Panc1 (cell line): ENCODE results near the gene MIPOL1. TPM values are rescaled to one million over a fixed set of nuclear protein-coding genes. Genes with fewer than 3 reads are reported as not detected.

Experiments
- ATAC-seq: fragments of 200-7000 bp; cut with Tn5 transposase; 2 replicates; pipeline ENCODE4 v1.9.1; 2020; ENCODE audit warnings: mild to moderate bottlenecking, moderate library complexity
- BruUV-seq: library from RNA; stranded (reverse); fragments of 400-500 nt; replicated peaks from 2 replicates; lab custom pipeline; 2021; lab: Mats Ljungman, UMichigan
- CTCF ChIA-PET: fragments of 300-600 bp; sonication (Branson Sonifier 250); formaldehyde crosslinking; loops from one replicate; lab custom pipeline; 2022; ENCODE audit warnings: antibody characterized with exemption; lab: Charles Lee
- POLR2A ChIA-PET: fragments of 300-600 bp; sonication (Branson Sonifier 250); formaldehyde crosslinking; loops from one replicate; lab custom pipeline; 2022; ENCODE audit warnings: antibody characterized with exemption; lab: Charles Lee
- DNase-seq: peaks from one replicate; pipeline ENCODE4 v3.0.0-alpha.2; 2010; ENCODE audit warnings: low read depth, low spot score
- H3K27ac ChIP-seq: 2 replicates; pipeline ENCODE4 v1.5.1; 2011; ENCODE audit warnings: mild to moderate bottlenecking, low read length, inconsistent platforms
- H3K27me3 ChIP-seq: fragments of 200-500 bp; sonication (Bioruptor generic); 2 replicates; pipeline ENCODE4 v1.6.0; 2014; ENCODE audit warnings: low read length, inconsistent platforms; ENCODE audit not compliant: control insufficient read depth, insufficient read depth
- H3K36me3 ChIP-seq: fragments of 200-500 bp; sonication (Bioruptor generic); 2 replicates; pipeline ENCODE4 v1.5.1; 2014; ENCODE audit warnings: inconsistent platforms, mild to moderate bottlenecking, low read length, moderate library complexity; ENCODE audit not compliant: control insufficient read depth, insufficient read depth
- H3K4me1 ChIP-seq: 2 replicates; pipeline ENCODE4 v1.5.1; 2011; ENCODE audit warnings: inconsistent platforms, mild to moderate bottlenecking, low read length, moderate library complexity; ENCODE audit not compliant: control insufficient read depth, insufficient read depth
- H3K4me3 ChIP-seq, 2 experiments: 2 replicates each; pipeline ENCODE4 v1.5.1; 2011 to 2012; ENCODE audit warnings: low read depth in 2 of 2, low read length in 2 of 2, mild to moderate bottlenecking in 2 of 2, inconsistent platforms in 1 of 2, moderate library complexity in 1 of 2
- H3K9me3 ChIP-seq: fragments of 200-500 bp; sonication (Bioruptor generic); 2 replicates; pipeline ENCODE4 v1.5.1; 2014; ENCODE audit warnings: low read depth, mild to moderate bottlenecking, inconsistent platforms, low read length, moderate library complexity; ENCODE audit not compliant: control insufficient read depth, insufficient read depth
- POLR2AphosphoS5 ChIP-seq: IDR thresholded peaks from 2 replicates; pipeline ENCODE4 v1.6.1; 2012; ENCODE audit warnings: mild to moderate bottlenecking, low read depth, low read length, moderate library complexity
- SIN3A ChIP-seq: IDR thresholded peaks from 2 replicates; pipeline ENCODE4 v1.6.1; 2012; ENCODE audit warnings: low read depth, mild to moderate bottlenecking, low read length, moderate library complexity, borderline replicate concordance; ENCODE audit not compliant: insufficient read depth
- TCF7L2 ChIP-seq: IDR thresholded peaks from 2 replicates; pipeline ENCODE4 v1.6.1; 2011; ENCODE audit warnings: mild to moderate bottlenecking, low read depth, low read length, inconsistent platforms
- in situ Hi-C: cut with HindIII; loops from 2 replicates; pipeline ENCODE4 v1.10.0; 2016; ENCODE audit warnings: low sequenced_read_pairs, low pct_unique_long_range_greater_than_20kb
- intact Hi-C: fragments of 100-400 bp; cut with micrococcal nuclease; formaldehyde crosslinking; loops from one replicate; pipeline ENCODE4 v1.10.0; 2022; ENCODE audit not compliant: unreplicated experiment
- total RNA-seq: library from RNA; stranded (reverse); gene quantifications from one replicate; pipeline ENCODE4 v1.2.1, GENCODE V29; 2021; ENCODE audit not compliant: unreplicated experiment
- TF ChIP-seq, protein P1 (sequence below), 2 experiments: IDR thresholded peaks; 2 replicates each; pipeline ENCODE4 v1.6.1; 2011 to 2012; ENCODE audit warnings: low read depth in 2 of 2, control low read depth in 1 of 2, low read length in 1 of 2, mild to moderate bottlenecking in 1 of 2, moderate library complexity in 1 of 2; ENCODE audit not compliant: insufficient read depth in 1 of 2
- TF ChIP-seq, protein P2 (sequence below): fragments of 450-650 bp; IDR thresholded peaks from 2 replicates; pipeline ENCODE4 v1.5.1; 2017; ENCODE audit warnings: mild to moderate bottlenecking

The MIPOL1 gene
- total RNA-seq, 1 experiment from 2014 or later = 12.8 TPM

DNA sequence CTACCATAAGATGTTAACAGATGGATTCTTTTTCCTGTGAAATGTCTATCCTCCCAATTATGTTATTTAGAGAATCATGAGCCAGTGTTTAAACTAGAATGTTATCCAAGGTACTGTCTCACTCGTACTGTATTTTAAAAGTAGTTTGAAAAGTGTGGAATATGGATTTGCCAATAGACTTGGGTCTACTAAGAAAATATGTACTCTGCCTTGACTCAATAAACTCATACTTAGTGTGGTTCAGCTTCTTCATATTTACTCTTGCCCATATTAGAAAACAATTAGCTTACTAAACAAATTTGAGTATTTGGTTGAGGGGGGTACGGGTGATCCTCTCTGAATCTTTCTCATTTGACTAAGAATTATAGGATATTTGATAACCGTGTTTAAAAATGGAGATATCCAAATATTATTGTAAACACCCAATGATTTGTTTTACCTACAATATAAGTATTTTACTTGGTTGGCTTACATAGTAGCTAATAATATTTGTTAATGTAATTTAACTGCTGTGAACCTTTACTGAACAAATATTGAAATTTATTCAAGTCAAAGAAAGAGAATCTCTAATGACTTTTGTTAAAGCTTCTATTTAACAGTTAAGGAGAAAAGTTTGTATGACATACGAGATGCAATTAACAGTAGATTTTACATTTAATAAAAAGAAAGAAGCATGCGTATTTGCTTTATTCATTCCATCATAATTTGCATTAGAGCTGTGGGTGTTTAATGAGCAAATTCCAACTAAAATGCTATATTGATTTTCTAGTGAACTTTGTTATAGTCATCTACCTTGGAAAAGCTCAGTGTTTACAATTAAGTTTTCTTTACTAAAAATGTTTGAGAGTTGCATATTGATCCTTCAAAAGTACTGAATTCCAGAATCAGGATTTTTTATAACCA, 81.2 kb downstream of the MIPOL1 start:
- Histone ChIP-seq H3K9me3 (no peaks in the 10 kb centered on the region), H3K27ac (no peak overlapping the region), H3K36me3 (no peaks in the 10 kb centered on the region), H3K4me3 (no peak overlapping the region), H3K4me1 (no peaks in the 10 kb centered on the region), H3K27me3 (no peaks in the 10 kb centered on the region)
- DNase-seq = no peak
- in situ Hi-C loops = no loop called here
- no TSS peak for BruUV-seq
- intact Hi-C loops = no loop called here
- TF ChIP-seq, protein P1, sequence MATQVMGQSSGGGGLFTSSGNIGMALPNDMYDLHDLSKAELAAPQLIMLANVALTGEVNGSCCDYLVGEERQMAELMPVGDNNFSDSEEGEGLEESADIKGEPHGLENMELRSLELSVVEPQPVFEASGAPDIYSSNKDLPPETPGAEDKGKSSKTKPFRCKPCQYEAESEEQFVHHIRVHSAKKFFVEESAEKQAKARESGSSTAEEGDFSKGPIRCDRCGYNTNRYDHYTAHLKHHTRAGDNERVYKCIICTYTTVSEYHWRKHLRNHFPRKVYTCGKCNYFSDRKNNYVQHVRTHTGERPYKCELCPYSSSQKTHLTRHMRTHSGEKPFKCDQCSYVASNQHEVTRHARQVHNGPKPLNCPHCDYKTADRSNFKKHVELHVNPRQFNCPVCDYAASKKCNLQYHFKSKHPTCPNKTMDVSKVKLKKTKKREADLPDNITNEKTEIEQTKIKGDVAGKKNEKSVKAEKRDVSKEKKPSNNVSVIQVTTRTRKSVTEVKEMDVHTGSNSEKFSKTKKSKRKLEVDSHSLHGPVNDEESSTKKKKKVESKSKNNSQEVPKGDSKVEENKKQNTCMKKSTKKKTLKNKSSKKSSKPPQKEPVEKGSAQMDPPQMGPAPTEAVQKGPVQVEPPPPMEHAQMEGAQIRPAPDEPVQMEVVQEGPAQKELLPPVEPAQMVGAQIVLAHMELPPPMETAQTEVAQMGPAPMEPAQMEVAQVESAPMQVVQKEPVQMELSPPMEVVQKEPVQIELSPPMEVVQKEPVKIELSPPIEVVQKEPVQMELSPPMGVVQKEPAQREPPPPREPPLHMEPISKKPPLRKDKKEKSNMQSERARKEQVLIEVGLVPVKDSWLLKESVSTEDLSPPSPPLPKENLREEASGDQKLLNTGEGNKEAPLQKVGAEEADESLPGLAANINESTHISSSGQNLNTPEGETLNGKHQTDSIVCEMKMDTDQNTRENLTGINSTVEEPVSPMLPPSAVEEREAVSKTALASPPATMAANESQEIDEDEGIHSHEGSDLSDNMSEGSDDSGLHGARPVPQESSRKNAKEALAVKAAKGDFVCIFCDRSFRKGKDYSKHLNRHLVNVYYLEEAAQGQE (IDR thresholded peaks at IDR 0.05; ENCODE audit: insufficient read depth in 1 of 2, low read depth in 2 of 2, low read length in 1 of 2) = no peak
- TF ChIP-seq TCF7L2 = no peak
- TF ChIP-seq, protein P2, sequence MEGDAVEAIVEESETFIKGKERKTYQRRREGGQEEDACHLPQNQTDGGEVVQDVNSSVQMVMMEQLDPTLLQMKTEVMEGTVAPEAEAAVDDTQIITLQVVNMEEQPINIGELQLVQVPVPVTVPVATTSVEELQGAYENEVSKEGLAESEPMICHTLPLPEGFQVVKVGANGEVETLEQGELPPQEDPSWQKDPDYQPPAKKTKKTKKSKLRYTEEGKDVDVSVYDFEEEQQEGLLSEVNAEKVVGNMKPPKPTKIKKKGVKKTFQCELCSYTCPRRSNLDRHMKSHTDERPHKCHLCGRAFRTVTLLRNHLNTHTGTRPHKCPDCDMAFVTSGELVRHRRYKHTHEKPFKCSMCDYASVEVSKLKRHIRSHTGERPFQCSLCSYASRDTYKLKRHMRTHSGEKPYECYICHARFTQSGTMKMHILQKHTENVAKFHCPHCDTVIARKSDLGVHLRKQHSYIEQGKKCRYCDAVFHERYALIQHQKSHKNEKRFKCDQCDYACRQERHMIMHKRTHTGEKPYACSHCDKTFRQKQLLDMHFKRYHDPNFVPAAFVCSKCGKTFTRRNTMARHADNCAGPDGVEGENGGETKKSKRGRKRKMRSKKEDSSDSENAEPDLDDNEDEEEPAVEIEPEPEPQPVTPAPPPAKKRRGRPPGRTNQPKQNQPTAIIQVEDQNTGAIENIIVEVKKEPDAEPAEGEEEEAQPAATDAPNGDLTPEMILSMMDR = no peak
- no peak for TF ChIP-seq POLR2AphosphoS5
- TF ChIP-seq SIN3A = no peak
- ATAC-seq = no peak
- ChIA-PET POLR2A (no interaction called here), CTCF (no interaction called here)

DNA sequence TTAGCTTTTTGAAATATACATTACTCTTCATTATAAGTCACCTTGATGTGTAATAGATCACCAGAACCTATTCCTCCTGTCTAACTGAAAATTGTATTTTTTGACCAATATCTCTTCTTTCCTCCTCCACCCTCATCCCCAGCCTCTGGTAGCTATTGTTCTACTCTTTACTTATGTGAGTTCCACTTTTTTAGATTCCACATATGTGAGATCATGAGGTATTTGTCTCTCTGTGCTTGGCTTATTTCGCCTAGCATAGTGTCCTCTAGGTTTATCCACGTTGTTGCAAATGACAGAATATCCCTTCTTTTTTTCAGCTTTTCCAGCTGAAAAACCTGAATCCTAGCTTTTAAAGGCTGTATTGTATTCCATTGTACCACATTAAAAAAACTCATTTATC, 82.1 kb downstream of the MIPOL1 start:
- no peaks in the 10 kb centered on the region for H3K9me3 ChIP-seq
- no peak for TF ChIP-seq TCF7L2
- no peak for TF ChIP-seq SIN3A
- no peak for TF ChIP-seq POLR2AphosphoS5
- TF ChIP-seq, protein P1 (IDR thresholded peaks at IDR 0.05; ENCODE audit: insufficient read depth in 1 of 2, low read depth in 2 of 2, low read length in 1 of 2) = no peak
- TF ChIP-seq, protein P2 = no peak
- H3K27me3 ChIP-seq = no peaks in the 10 kb centered on the region
- H3K36me3 ChIP-seq = no peaks in the 10 kb centered on the region
- BruUV-seq = no TSS peak
- no peaks in the 10 kb centered on the region for H3K4me1 ChIP-seq
- ATAC-seq (no peak), DNase-seq (no peak)
- ChIA-PET POLR2A (no interaction called here), CTCF (no interaction called here)
- H3K27ac ChIP-seq = no peak overlapping the region
- no peak overlapping the region for H3K4me3 ChIP-seq
- intact Hi-C loops = no loop called here
- in situ Hi-C loops = no loop called here
